Uterus (tissue), 2 donors: ENCODE measurements around the gene IFNLR1.

Source experiments
- POLR2A ChIP-seq, 2 donors: fragments of 450-650 bp; IDR thresholded peaks; one replicate each; pipeline ENCODE4 v1.6.1; 2016; ENCODE audit warnings: antibody characterized with exemption in 2 of 2, mild to moderate bottlenecking in 1 of 2, moderate library complexity in 1 of 2
- TF ChIP-seq, protein P1 (sequence below), 4 experiments: fragments of 200-600 bp in 2 of 4; fragments of 450-650 bp in 2 of 4; sonication (generic) in 2 of 4; IDR thresholded peaks; one replicate each; pipeline ENCODE4 v1.5.1; 2016 to 2019; ENCODE audit warnings: antibody characterized with exemption in 4 of 4, mild to moderate bottlenecking in 2 of 4, moderate library complexity in 1 of 4

DNA sequence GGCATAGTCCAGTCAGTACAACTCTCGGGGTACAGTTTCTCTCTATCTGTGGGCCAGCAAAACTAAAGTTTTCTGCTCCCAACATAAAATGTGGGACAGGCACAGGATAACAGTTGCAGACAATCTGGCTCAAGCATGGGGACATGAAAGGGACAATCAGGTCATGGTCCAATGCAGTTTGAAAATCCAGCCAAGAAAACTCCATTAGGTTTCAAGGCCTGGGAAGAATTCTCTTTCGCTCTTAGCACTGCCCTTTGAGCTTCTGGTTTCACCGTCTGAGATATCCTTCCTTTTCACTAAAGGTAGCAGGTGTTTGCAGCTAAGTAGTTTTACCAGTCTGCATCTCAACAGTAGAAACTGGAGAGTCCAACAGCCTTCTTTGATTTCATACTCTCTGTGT is 23.1 kb downstream of the IFNLR1 start:
- TF ChIP-seq, protein P1, sequence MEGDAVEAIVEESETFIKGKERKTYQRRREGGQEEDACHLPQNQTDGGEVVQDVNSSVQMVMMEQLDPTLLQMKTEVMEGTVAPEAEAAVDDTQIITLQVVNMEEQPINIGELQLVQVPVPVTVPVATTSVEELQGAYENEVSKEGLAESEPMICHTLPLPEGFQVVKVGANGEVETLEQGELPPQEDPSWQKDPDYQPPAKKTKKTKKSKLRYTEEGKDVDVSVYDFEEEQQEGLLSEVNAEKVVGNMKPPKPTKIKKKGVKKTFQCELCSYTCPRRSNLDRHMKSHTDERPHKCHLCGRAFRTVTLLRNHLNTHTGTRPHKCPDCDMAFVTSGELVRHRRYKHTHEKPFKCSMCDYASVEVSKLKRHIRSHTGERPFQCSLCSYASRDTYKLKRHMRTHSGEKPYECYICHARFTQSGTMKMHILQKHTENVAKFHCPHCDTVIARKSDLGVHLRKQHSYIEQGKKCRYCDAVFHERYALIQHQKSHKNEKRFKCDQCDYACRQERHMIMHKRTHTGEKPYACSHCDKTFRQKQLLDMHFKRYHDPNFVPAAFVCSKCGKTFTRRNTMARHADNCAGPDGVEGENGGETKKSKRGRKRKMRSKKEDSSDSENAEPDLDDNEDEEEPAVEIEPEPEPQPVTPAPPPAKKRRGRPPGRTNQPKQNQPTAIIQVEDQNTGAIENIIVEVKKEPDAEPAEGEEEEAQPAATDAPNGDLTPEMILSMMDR (IDR thresholded peaks at IDR 0.05): no peak
- TF ChIP-seq POLR2A (IDR thresholded peaks at IDR 0.05): no peak
